A549 (cell line): ENCODE data around the gene ZNF764. TPM values are rescaled to one million over a fixed set of nuclear protein-coding genes. Genes with fewer than 3 reads are reported as not detected.

Source experiments
- ATAC-seq, 2 experiments: fragments of 200-7000 bp in 1 of 2; fragments of >200 bp in 1 of 2; cut with Nextera tagmentation in 1 of 2; cut with Tn5 transposase in 1 of 2; 3 replicates each; pipeline versions ENCODE4 v1.8.0 to v1.9.1; 2018 to 2020; ENCODE audit warnings: mild to moderate bottlenecking in 1 of 2, moderate library complexity in 1 of 2
- CTCF ChIA-PET: fragments of 300-600 bp; sonication (Branson Sonifier 250); formaldehyde crosslinking; extraction: SDS; loops from one replicate; lab custom pipeline; 2021; ENCODE audit warnings: antibody characterized with exemption, inconsistent platforms; lab: Yijun Ruan, JAX
- POLR2A ChIA-PET: fragments of 350-600 bp; formaldehyde crosslinking; extraction: SDS; loops from one replicate; lab custom pipeline; 2021; ENCODE audit warnings: antibody characterized with exemption, inconsistent platforms; lab: Yijun Ruan, JAX
- DNase-seq, 2 experiments: peaks; one replicate each; pipeline versions ENCODE4 v3.0.0 to v3.0.0-alpha.2; 2011 to 2016; ENCODE audit warnings: low read depth in 1 of 2, low spot score in 1 of 2
- FAIRE-seq: peaks from 2 replicates; lab custom pipeline; 2011; peaks lifted over from hg19 to GRCh38; lab: Jason Lieb, UNC
- H3K27ac ChIP-seq, 2 experiments: fragments of >200 bp; sonication (Bioruptor Twin); formaldehyde crosslinking; 3 replicates each; pipeline ENCODE4 v1.5.1; 2016 to 2017
- H3K4me1 ChIP-seq: fragments of >200 bp; sonication (Bioruptor Twin); formaldehyde crosslinking; 3 replicates; pipeline ENCODE4 v1.6.1; 2016
- H3K4me2 ChIP-seq: fragments of >200 bp; sonication (Bioruptor Twin); formaldehyde crosslinking; 3 replicates; pipeline ENCODE4 v1.6.1; 2016
- H3K4me3 ChIP-seq: fragments of >200 bp; sonication (Bioruptor Twin); formaldehyde crosslinking; 3 replicates; pipeline ENCODE4 v1.5.1; 2016
- H3K9me3 ChIP-seq: fragments of >200 bp; sonication (Bioruptor Twin); formaldehyde crosslinking; 3 replicates; pipeline ENCODE4 v1.6.1; 2016
- BCL3 ChIP-seq: fragments of >200 bp; sonication (Bioruptor Twin); formaldehyde crosslinking; IDR thresholded peaks from 3 replicates; pipeline ENCODE4 v1.6.1; 2016
- BHLHE40 ChIP-seq: IDR thresholded peaks from 2 replicates; pipeline ENCODE4 v1.6.1; 2012; ENCODE audit warnings: low read depth, low read length, inconsistent platforms
- CBX2 ChIP-seq: fragments of 200-600 bp; sonication (generic); IDR thresholded peaks from 2 replicates; pipeline ENCODE4 v1.6.1; 2016; ENCODE audit warnings: low read depth, mild to moderate bottlenecking, borderline replicate concordance
- CBX8 ChIP-seq: fragments of 200-600 bp; sonication (generic); IDR thresholded peaks from 2 replicates; pipeline ENCODE4 v1.6.1; 2016
- CEBPB ChIP-seq, 2 experiments: fragments of >200 bp in 1 of 2; sonication (Bioruptor Twin) in 1 of 2; formaldehyde crosslinking in 1 of 2; IDR thresholded peaks; 2 replicates each; pipeline ENCODE4 v1.6.1; 2012 to 2016
- E2F6 ChIP-seq: IDR thresholded peaks from 2 replicates; pipeline ENCODE4 v1.6.1; 2012; ENCODE audit warnings: low read depth, borderline replicate concordance
- FOSL2 ChIP-seq, 2 experiments: fragments of 450-650 bp in 1 of 2; fragments of >200 bp in 1 of 2; sonication (Bioruptor Twin) in 1 of 2; formaldehyde crosslinking; IDR thresholded peaks; 2 replicates each; pipeline versions ENCODE4 v1.5.0 to v1.6.1; 2016 to 2020; ENCODE audit warnings: mild to moderate bottlenecking in 1 of 2, moderate library complexity in 1 of 2
- GATA3 ChIP-seq: IDR thresholded peaks from 2 replicates; pipeline ENCODE4 v1.6.1; 2012; ENCODE audit warnings: borderline replicate concordance
- HEYL ChIP-seq: fragments of 250-450 bp; sonication (Bioruptor Pico); IDR thresholded peaks from 2 replicates; pipeline ENCODE4 v1.8.0; 2021; ENCODE audit warnings: mild to moderate bottlenecking, moderate library complexity
- HMGXB4 ChIP-seq: fragments of 250-450 bp; sonication (Bioruptor Pico); IDR thresholded peaks from 2 replicates; pipeline ENCODE4 v1.5.0; 2021; ENCODE audit warnings: mild to moderate bottlenecking, moderate library complexity, borderline replicate concordance
- HOXB5 ChIP-seq: fragments of 250-450 bp; sonication (Bioruptor Pico); IDR thresholded peaks from 2 replicates; pipeline ENCODE4 v1.5.0; 2020; ENCODE audit warnings: mild to moderate bottlenecking, moderate library complexity
- KDM1A ChIP-seq: fragments of 200-600 bp; sonication (generic); IDR thresholded peaks from 2 replicates; pipeline ENCODE4 v1.6.1; 2016; ENCODE audit warnings: low read depth, mild to moderate bottlenecking
- MAX ChIP-seq: IDR thresholded peaks from 2 replicates; pipeline ENCODE4 v1.6.1; 2012
- MAZ ChIP-seq: fragments of 150-350 bp; IDR thresholded peaks from 2 replicates; pipeline ENCODE4 v1.6.1; 2014; ENCODE audit warnings: antibody characterized with exemption, low read depth, low read length, borderline replicate concordance
- PHF8 ChIP-seq: fragments of 200-600 bp; sonication (generic); IDR thresholded peaks from 2 replicates; pipeline ENCODE4 v1.6.1; 2016; ENCODE audit warnings: low read depth, mild to moderate bottlenecking, antibody characterized with exemption, moderate library complexity, borderline replicate concordance
- POLR2A ChIP-seq: IDR thresholded peaks from 2 replicates; pipeline ENCODE4 v1.6.1; 2012; ENCODE audit warnings: mild to moderate bottlenecking, low read length
- RARB ChIP-seq: fragments of 250-450 bp; sonication (Bioruptor Pico); IDR thresholded peaks from 2 replicates; pipeline ENCODE4 v1.8.0; 2021; ENCODE audit warnings: mild to moderate bottlenecking, moderate library complexity
- RNF2 ChIP-seq: fragments of 200-600 bp; sonication (generic); IDR thresholded peaks from 2 replicates; pipeline ENCODE4 v1.6.1; 2016; ENCODE audit warnings: low read depth, mild to moderate bottlenecking, antibody characterized with exemption, moderate library complexity, borderline replicate concordance
- SMC3 ChIP-seq: fragments of >200 bp; sonication (Bioruptor Twin); formaldehyde crosslinking; IDR thresholded peaks from 3 replicates; pipeline ENCODE4 v1.6.1; 2018; ENCODE audit warnings: inconsistent platforms
- TP53 ChIP-seq: fragments of 250-450 bp; sonication (Bioruptor Pico); IDR thresholded peaks from 2 replicates; pipeline ENCODE4 v1.5.0; 2021; ENCODE audit warnings: mild to moderate bottlenecking, moderate library complexity
- USF2 ChIP-seq: fragments of 450-650 bp; IDR thresholded peaks from 2 replicates; pipeline ENCODE4 v1.6.1; 2014; ENCODE audit warnings: antibody characterized with exemption
- ZSCAN20 ChIP-seq: fragments of 250-450 bp; sonication (Bioruptor Pico); IDR thresholded peaks from 2 replicates; pipeline ENCODE4 v1.8.0; 2022; ENCODE audit warnings: mild to moderate bottlenecking, moderate library complexity
- WGBS: methylation state at CpG from one replicate; pipeline ENCODE4 v1.1.6; 2017; ENCODE audit errors: missing lambda C conversion rate; 5-methylcytosine and 5-hydroxymethylcytosine counted together
- polyA plus RNA-seq, 4 experiments: library from polyadenylated mRNA; depleted of rRNA in 3 of 4; stranded (reverse); fragments of >200 nt; fragmentation: RNase III in 1 of 4; extraction: RNeasy Plus Mini Kit Qiagen cat#74134 plus additional on column Dnase treatment in 1 of 4; gene quantifications; 2 replicates in 3 of 4; 3 replicates in 1 of 4; pipeline ENCODE4 v1.2.3, GENCODE V29; 2011 to 2017

ZNF764 gene
- polyA plus RNA-seq, 2 of the 4 experiments (the other 2 are of a cell fraction): 2.9 to 4.0 TPM

- no peaks in the 10 kb centered on the region for H3K9me3 ChIP-seq
- no peak for DNase-seq
- ATAC-seq: no peak
- ChIA-PET POLR2A (interaction anchor here (2.5 kb wide), 1 partner anchor 29 kb away, joined by 9 read pairs; the partner anchor contains the start of gene ZNF764), CTCF (interaction anchor here (0.8 to 5.0 kb wide), 4 partner anchors 86 to 437 kb away, joined by 3 to 19 read pairs (median 4); partner anchors contain the start of genes DCTPP1 and TBX6)
- H3K4me3 ChIP-seq: no peak overlapping the region
- H3K4me1 ChIP-seq: peaks cover 19% of the 10 kb centered on the region
- no peak overlapping the region for H3K4me2 ChIP-seq
- 87% methylated on average over 4 of the region's 4 CpGs for WGBS
- no peak overlapping the region for H3K27ac ChIP-seq
- no peak for FAIRE-seq
- TF ChIP-seq ZSCAN20 (CRISPR knock-in tag) (no peak), POLR2A (peak; percentile 24)
Observed at GRCh38 chr16:30528799-30529457, 29.2 kb downstream of the ZNF764 start.

- no peaks in the 10 kb centered on the region for H3K9me3 ChIP-seq
- peak overlapping the region; percentile 22 for H3K4me3 ChIP-seq
- POLR2A ChIA-PET: interaction anchor here (0.7 to 3.1 kb wide), 17 partner anchors 8 to 132 kb away, joined by 3 to 17 read pairs (median 4); partner anchors contain the start of genes DCTPP1, FBRS, ZNF48 and ZNF688
- H3K27ac ChIP-seq: peak overlapping the region; percentile 96 to 98
- CTCF ChIA-PET: interaction anchor here (0.9 to 5.0 kb wide), 5 partner anchors 34 to 123 kb away, joined by 3 to 19 read pairs (median 4); partner anchors contain the start of genes DCTPP1 and PRR14
- H3K4me1 ChIP-seq: peaks cover 18% of the 10 kb centered on the region
- peak overlapping the region; percentile 81 for H3K4me2 ChIP-seq
- DNase-seq (no peak), ATAC-seq (no peak), FAIRE-seq (no peak)
- no peak for TF ChIP-seq RARB
- TF ChIP-seq BHLHE40: no peak
- TF ChIP-seq MAZ: 0 out of 2 replicates have a peak, but pooled peaks have one; percentile 1
- TF ChIP-seq MAX: 0 out of 2 replicates have a peak, but pooled peaks have one; percentile 2
- 0 out of 2 replicates have a peak, but pooled peaks have one; percentile 28 for TF ChIP-seq POLR2A
- peak; percentile 71 for TF ChIP-seq E2F6
- no peak for TF ChIP-seq GATA3
- WGBS: 63% methylated on average over 14 of the region's 14 CpGs
Observed at GRCh38 chr16:30527635-30528178, 30.5 kb downstream of the ZNF764 start.

GRCh38 chr16:30526823-30527634 lies 31.1 kb downstream of the ZNF764 start:
- peak; percentile 51 for FAIRE-seq
- Histone ChIP-seq H3K4me3 (peak overlapping the region; percentile 85), H3K27ac (peak overlapping the region; percentile 96 to 98), H3K4me1 (peaks cover 24% of the 10 kb centered on the region), H3K4me2 (peak overlapping the region; percentile 81), H3K9me3 (no peaks in the 10 kb centered on the region)
- DNase-seq: peak; percentile 97
- CTCF ChIA-PET: interaction anchor here (0.9 to 1.6 kb wide), 5 partner anchors 13 to 124 kb away, joined by 3 to 6 read pairs (median 3); partner anchors contain the start of gene PRR14
- peak; percentile 91 to 95 for ATAC-seq
- 0% methylated on average over 28 of the region's 79 CpGs for WGBS
- POLR2A ChIA-PET: interaction anchor here (0.6 to 3.1 kb wide), 18 partner anchors 9 to 132 kb away, joined by 3 to 17 read pairs (median 4); partner anchors contain the start of genes DCTPP1, FBRS, SEPHS2 and ZNF48
- TF ChIP-seq POLR2A: peak; percentile 12
- TF ChIP-seq CBX2: no peak
- no peak for TF ChIP-seq HEYL (CRISPR knock-in tag)
- TF ChIP-seq FOSL2 (IDR thresholded peaks at IDR 0.05): no peak
- no peak for TF ChIP-seq FOSL2 (CRISPR knock-in tag; IDR thresholded peaks at IDR 0.05)
- TF ChIP-seq KDM1A: no peak
- TF ChIP-seq CEBPB (IDR thresholded peaks at IDR 0.05): no peak
- peak; percentile 23; the same call in 1 of the 2 replicates for TF ChIP-seq GATA3
- no peak for TF ChIP-seq SMC3
- peak; percentile 68; the same call in 1 of the 2 replicates for TF ChIP-seq TP53 (CRISPR knock-in tag)
- peak; percentile 92 for TF ChIP-seq PHF8
- no peak for TF ChIP-seq BCL3
- TF ChIP-seq HMGXB4 (CRISPR knock-in tag): 0 out of 2 replicates have a peak, but pooled peaks have one; percentile 48
- no peak for TF ChIP-seq CBX8
- 0 out of 2 replicates have a peak, but pooled peaks have one; percentile 33 for TF ChIP-seq E2F6
- TF ChIP-seq HOXB5 (CRISPR knock-in tag): no peak
- TF ChIP-seq RNF2: no peak
- no peak for TF ChIP-seq ZSCAN20 (CRISPR knock-in tag)
- peak; percentile 56 for TF ChIP-seq USF2
